Measurements from ENCODE around the gene HDDC2. TPM values are rescaled to one million over a fixed set of nuclear protein-coding genes. Genes with fewer than 3 reads are reported as not detected.
A peak's percentile ranks its signal among the peaks of the same experiment; 100 is the strongest.

The HDDC2 gene
- polyA plus RNA-seq, 1 donor from 2014 or later, result 75.2 TPM

DNA sequence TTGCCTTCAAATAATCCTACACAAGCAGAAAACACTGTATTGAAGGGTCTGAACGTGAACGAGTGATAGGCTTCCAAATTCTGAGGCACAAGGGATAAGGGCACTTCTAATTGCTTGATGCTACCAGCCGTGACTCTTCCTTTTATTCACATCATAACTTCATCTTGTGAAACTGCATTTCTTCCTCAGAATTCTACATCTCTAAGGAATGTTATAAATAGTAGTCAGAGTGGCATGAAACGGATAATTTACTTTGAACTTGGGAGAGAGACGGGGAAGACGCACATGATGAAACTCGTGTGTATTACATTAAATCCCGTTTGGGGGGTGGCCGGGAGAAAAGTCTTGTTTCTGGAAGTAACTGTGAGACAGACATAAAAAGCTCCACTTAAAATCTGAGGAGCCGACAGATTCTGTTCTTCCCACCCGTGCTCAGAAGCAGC lies 754 bp downstream of the HDDC2 start:
- Histone ChIP-seq H3K79me2 (replicated peaks; ENCODE audit: insufficient read depth, low read length) (no peaks in the 10 kb centered on the region), H3K9ac (ENCODE audit: low read length) (peak overlapping the region; percentile 71), H3K4me3 (ENCODE audit: low read length) (peak overlapping the region; percentile 81), H3K9me3 (ENCODE audit: low read length) (no peaks in the 10 kb centered on the region), H3K36me3 (ENCODE audit: insufficient read depth, low read length) (no peaks in the 10 kb centered on the region), H3K9me2 (ENCODE audit: insufficient read depth, low read length) (no peaks in the 10 kb centered on the region), H3F3A (ENCODE audit: insufficient read depth, low read length, poor library complexity, severe bottlenecking) (no peaks in the 10 kb centered on the region), H2AFZ (ENCODE audit: low read depth, low read length) (peak overlapping the region; percentile 62), H3K27ac (ENCODE audit: low read length) (no peak overlapping the region), H3K4me2 (ENCODE audit: low read length) (peak overlapping the region; percentile 68), H4K20me1 (ENCODE audit: insufficient read depth) (no peaks in the 10 kb centered on the region), H3K27me3 (ENCODE audit: insufficient read depth, low read depth, low read length) (no peaks in the 10 kb centered on the region)
- TF ChIP-seq EP300 (conservative IDR thresholded peaks at IDR 0.05; ENCODE audit: poor library complexity, severe bottlenecking), result no peak
- no peak for TF ChIP-seq TAF1 (IDR thresholded peaks at IDR 0.05; ENCODE audit: low read depth)
- TF ChIP-seq MXI1 (conservative IDR thresholded peaks at IDR 0.05; ENCODE audit: poor library complexity, severe bottlenecking), result no peak
- TF ChIP-seq SMC3 (conservative IDR thresholded peaks at IDR 0.05; ENCODE audit: poor library complexity), result no peak
- TF ChIP-seq EZH2 (IDR thresholded peaks at IDR 0.05; ENCODE audit: borderline replicate concordance, insufficient read depth, low read length, poor library complexity, severe bottlenecking), result no peak
- TF ChIP-seq RAD21 (conservative IDR thresholded peaks at IDR 0.05), result no peak
- TF ChIP-seq, protein P1, sequence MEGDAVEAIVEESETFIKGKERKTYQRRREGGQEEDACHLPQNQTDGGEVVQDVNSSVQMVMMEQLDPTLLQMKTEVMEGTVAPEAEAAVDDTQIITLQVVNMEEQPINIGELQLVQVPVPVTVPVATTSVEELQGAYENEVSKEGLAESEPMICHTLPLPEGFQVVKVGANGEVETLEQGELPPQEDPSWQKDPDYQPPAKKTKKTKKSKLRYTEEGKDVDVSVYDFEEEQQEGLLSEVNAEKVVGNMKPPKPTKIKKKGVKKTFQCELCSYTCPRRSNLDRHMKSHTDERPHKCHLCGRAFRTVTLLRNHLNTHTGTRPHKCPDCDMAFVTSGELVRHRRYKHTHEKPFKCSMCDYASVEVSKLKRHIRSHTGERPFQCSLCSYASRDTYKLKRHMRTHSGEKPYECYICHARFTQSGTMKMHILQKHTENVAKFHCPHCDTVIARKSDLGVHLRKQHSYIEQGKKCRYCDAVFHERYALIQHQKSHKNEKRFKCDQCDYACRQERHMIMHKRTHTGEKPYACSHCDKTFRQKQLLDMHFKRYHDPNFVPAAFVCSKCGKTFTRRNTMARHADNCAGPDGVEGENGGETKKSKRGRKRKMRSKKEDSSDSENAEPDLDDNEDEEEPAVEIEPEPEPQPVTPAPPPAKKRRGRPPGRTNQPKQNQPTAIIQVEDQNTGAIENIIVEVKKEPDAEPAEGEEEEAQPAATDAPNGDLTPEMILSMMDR (IDR thresholded peaks at IDR 0.05; ENCODE audit: poor library complexity, severe bottlenecking), result no peak
- TF ChIP-seq, protein P2, sequence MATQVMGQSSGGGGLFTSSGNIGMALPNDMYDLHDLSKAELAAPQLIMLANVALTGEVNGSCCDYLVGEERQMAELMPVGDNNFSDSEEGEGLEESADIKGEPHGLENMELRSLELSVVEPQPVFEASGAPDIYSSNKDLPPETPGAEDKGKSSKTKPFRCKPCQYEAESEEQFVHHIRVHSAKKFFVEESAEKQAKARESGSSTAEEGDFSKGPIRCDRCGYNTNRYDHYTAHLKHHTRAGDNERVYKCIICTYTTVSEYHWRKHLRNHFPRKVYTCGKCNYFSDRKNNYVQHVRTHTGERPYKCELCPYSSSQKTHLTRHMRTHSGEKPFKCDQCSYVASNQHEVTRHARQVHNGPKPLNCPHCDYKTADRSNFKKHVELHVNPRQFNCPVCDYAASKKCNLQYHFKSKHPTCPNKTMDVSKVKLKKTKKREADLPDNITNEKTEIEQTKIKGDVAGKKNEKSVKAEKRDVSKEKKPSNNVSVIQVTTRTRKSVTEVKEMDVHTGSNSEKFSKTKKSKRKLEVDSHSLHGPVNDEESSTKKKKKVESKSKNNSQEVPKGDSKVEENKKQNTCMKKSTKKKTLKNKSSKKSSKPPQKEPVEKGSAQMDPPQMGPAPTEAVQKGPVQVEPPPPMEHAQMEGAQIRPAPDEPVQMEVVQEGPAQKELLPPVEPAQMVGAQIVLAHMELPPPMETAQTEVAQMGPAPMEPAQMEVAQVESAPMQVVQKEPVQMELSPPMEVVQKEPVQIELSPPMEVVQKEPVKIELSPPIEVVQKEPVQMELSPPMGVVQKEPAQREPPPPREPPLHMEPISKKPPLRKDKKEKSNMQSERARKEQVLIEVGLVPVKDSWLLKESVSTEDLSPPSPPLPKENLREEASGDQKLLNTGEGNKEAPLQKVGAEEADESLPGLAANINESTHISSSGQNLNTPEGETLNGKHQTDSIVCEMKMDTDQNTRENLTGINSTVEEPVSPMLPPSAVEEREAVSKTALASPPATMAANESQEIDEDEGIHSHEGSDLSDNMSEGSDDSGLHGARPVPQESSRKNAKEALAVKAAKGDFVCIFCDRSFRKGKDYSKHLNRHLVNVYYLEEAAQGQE (IDR thresholded peaks at IDR 0.05; ENCODE audit: borderline replicate concordance), result no peak
- TF ChIP-seq POLR2AphosphoS5 (IDR thresholded peaks at IDR 0.05), result no peak

DNA sequence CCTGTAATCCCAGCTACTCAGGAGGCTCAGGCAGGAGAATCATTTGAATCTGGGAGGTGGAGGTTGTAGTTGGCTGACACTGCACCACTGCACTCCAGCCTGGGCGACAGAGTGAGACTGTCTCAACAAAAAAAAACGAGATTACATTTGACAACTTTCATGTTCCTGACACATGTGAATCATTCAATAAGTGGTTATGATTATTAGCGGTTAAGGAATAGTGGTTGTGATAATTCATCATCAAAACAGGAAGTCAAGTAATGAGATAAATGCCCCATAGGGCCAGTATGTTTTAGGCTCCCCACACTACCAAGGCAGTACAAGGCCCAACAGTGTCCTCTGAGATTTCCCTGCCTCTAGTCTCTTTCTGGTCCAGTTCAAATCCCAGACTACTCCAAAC lies 2.5 kb downstream of the HDDC2 start:
- no peaks in the 10 kb centered on the region for H3K36me3 ChIP-seq (ENCODE audit: insufficient read depth, low read length)

More for the DNA sequence above, 2.5 kb downstream of the HDDC2 start:
- TF ChIP-seq MXI1 (conservative IDR thresholded peaks at IDR 0.05; ENCODE audit: poor library complexity, severe bottlenecking), result no peak
- TF ChIP-seq TAF1 (IDR thresholded peaks at IDR 0.05; ENCODE audit: low read depth), result no peak
- H3K4me2 ChIP-seq (ENCODE audit: low read length), result no peak overlapping the region
- no peak overlapping the region for H3K27ac ChIP-seq (ENCODE audit: low read length)
- H4K20me1 ChIP-seq (ENCODE audit: insufficient read depth), result no peaks in the 10 kb centered on the region
- H3F3A ChIP-seq (ENCODE audit: insufficient read depth, low read length, poor library complexity, severe bottlenecking), result no peaks in the 10 kb centered on the region
- no peaks in the 10 kb centered on the region for H3K9me2 ChIP-seq (ENCODE audit: insufficient read depth, low read length)
- peak overlapping the region; percentile 81 for H3K4me3 ChIP-seq (ENCODE audit: low read length)
- no peak overlapping the region for H3K9ac ChIP-seq (ENCODE audit: low read length)
- no peaks in the 10 kb centered on the region for H3K79me2 ChIP-seq (replicated peaks; ENCODE audit: insufficient read depth, low read length)
- no peaks in the 10 kb centered on the region for H3K27me3 ChIP-seq (ENCODE audit: insufficient read depth, low read depth, low read length)
- no peaks in the 10 kb centered on the region for H3K9me3 ChIP-seq (ENCODE audit: low read length)
- no peak overlapping the region for H2AFZ ChIP-seq (ENCODE audit: low read depth, low read length)
